Measurements from ENCODE around the gene PRLR. TPM values are rescaled to one million over a fixed set of nuclear protein-coding genes. Genes with fewer than 3 reads are reported as not detected.

Gene PRLR
- total RNA-seq, 3 donors from 2014 or later, result 10.3 to 47.1 (median 35.8) TPM

GRCh38 chr5:35058374-35058788 lies 171.9 kb downstream of the PRLR start:
- no peak overlapping the region for H3K4me3 ChIP-seq
- H3K36me3 ChIP-seq (ENCODE audit: low read depth), result no peaks in the 10 kb centered on the region
- DNase-seq, result no peak
- no peaks in the 10 kb centered on the region for H3K4me1 ChIP-seq (ENCODE audit: low read depth)
- ATAC-seq, result no peak
- no peak for TF ChIP-seq CTCF (IDR thresholded peaks at IDR 0.05)
- no peaks in the 10 kb centered on the region for H3K9me3 ChIP-seq
- intact Hi-C loops (cut with DNase I, micrococcal nuclease), result no loop called here

GRCh38 chr5:35056686-35057085 lies 173.6 kb downstream of the PRLR start:
- ATAC-seq (no peak), DNase-seq (no peak)
- no peak for TF ChIP-seq CTCF (IDR thresholded peaks at IDR 0.05)
- intact Hi-C loops (cut with DNase I, micrococcal nuclease), result no loop called here
- Histone ChIP-seq H3K36me3 (ENCODE audit: low read depth) (no peaks in the 10 kb centered on the region), H3K4me3 (no peak overlapping the region), H3K9me3 (no peaks in the 10 kb centered on the region), H3K4me1 (ENCODE audit: low read depth) (no peaks in the 10 kb centered on the region)

- ATAC-seq, result no peak
- H3K36me3 ChIP-seq (ENCODE audit: low read depth), result no peaks in the 10 kb centered on the region
- no peak overlapping the region for H3K4me3 ChIP-seq
- no peak for TF ChIP-seq CTCF (IDR thresholded peaks at IDR 0.05)
- no peak for DNase-seq
- H3K9me3 ChIP-seq, result no peaks in the 10 kb centered on the region
- intact Hi-C loops (cut with DNase I, micrococcal nuclease), result no loop called here
- no peaks in the 10 kb centered on the region for H3K4me1 ChIP-seq (ENCODE audit: low read depth)
Observed at GRCh38 chr5:35052838-35053237, 177.4 kb downstream of the PRLR start.

GRCh38 chr5:35050541-35051126 lies 179.7 kb downstream of the PRLR start:
- no peak for ATAC-seq
- no peaks in the 10 kb centered on the region for H3K4me1 ChIP-seq (ENCODE audit: low read depth)
- no peak for DNase-seq
- no peak for TF ChIP-seq CTCF (IDR thresholded peaks at IDR 0.05)
- no peak overlapping the region for H3K4me3 ChIP-seq
- intact Hi-C loops (cut with DNase I, micrococcal nuclease), result no loop called here
- H3K36me3 ChIP-seq (ENCODE audit: low read depth), result no peaks in the 10 kb centered on the region
- H3K9me3 ChIP-seq, result no peaks in the 10 kb centered on the region

- ATAC-seq (no peak), DNase-seq (no peak)
- H3K9me3 ChIP-seq, result no peaks in the 10 kb centered on the region
- intact Hi-C loops (cut with DNase I, micrococcal nuclease), result no loop called here
- H3K36me3 ChIP-seq (ENCODE audit: low read depth), result no peaks in the 10 kb centered on the region
- TF ChIP-seq CTCF (IDR thresholded peaks at IDR 0.05), result no peak
- no peaks in the 10 kb centered on the region for H3K4me1 ChIP-seq (ENCODE audit: low read depth)
- H3K4me3 ChIP-seq, result no peak overlapping the region
Observed at GRCh38 chr5:35048910-35049309, 181.4 kb downstream of the PRLR start.

Measured in mucosa of descending colon (tissue), 3 donors.